Measurements from ENCODE around the gene PNLIPRP1. TPM values are rescaled to one million over a fixed set of nuclear protein-coding genes. Genes with fewer than 3 reads are reported as not detected.

The PNLIPRP1 gene
- total and polyA plus RNA-seq, 2 experiments from 2014 or later: 0.21 TPM; not detected in 1

DNA sequence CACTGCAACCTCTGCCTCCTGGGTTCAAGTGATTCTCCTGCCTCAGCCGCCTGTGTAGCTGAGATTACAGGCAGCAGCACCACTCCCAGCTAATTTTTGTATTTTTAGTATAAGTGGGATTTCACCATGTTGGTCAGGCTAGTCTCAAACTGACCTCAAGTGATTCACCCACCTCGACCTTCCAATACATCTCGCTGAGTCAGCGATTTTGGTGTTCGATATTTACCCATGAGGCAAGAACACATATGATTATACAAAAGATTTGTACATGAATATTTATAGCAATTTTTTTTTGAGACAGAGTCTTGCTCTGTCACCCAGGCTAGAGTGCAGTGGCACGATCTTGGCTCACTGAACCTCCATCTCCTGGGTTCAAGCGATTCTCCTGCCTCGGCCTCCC lies 25.2 kb upstream of the PNLIPRP1 start:
- DNase-seq (ENCODE audit: low spot score): no peak
- no peaks in the 10 kb centered on the region; the same call in 1 of the 2 replicates for H3K9me2 ChIP-seq (ENCODE audit: insufficient read depth)
- H2AFZ ChIP-seq: no peak overlapping the region
- H3K4me3 ChIP-seq: no peak overlapping the region
- Mint-ChIP-seq H3K27ac (no peak overlapping the region), H3K36me3 (ENCODE audit: low read depth) (no peaks in the 10 kb centered on the region), H3K27me3 (ENCODE audit: insufficient read depth, low read depth, poor library complexity) (peaks cover 1% of the 10 kb centered on the region), H3K4me3 (no peak overlapping the region), H3K9me3 (no peaks in the 10 kb centered on the region), H3K4me1 (no peaks in the 10 kb centered on the region; the same call in 2 of the 3 replicates)
- no peaks in the 10 kb centered on the region for H3K36me3 ChIP-seq (ENCODE audit: insufficient read depth)
- TF ChIP-seq, protein P1, sequence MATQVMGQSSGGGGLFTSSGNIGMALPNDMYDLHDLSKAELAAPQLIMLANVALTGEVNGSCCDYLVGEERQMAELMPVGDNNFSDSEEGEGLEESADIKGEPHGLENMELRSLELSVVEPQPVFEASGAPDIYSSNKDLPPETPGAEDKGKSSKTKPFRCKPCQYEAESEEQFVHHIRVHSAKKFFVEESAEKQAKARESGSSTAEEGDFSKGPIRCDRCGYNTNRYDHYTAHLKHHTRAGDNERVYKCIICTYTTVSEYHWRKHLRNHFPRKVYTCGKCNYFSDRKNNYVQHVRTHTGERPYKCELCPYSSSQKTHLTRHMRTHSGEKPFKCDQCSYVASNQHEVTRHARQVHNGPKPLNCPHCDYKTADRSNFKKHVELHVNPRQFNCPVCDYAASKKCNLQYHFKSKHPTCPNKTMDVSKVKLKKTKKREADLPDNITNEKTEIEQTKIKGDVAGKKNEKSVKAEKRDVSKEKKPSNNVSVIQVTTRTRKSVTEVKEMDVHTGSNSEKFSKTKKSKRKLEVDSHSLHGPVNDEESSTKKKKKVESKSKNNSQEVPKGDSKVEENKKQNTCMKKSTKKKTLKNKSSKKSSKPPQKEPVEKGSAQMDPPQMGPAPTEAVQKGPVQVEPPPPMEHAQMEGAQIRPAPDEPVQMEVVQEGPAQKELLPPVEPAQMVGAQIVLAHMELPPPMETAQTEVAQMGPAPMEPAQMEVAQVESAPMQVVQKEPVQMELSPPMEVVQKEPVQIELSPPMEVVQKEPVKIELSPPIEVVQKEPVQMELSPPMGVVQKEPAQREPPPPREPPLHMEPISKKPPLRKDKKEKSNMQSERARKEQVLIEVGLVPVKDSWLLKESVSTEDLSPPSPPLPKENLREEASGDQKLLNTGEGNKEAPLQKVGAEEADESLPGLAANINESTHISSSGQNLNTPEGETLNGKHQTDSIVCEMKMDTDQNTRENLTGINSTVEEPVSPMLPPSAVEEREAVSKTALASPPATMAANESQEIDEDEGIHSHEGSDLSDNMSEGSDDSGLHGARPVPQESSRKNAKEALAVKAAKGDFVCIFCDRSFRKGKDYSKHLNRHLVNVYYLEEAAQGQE (IDR thresholded peaks at IDR 0.05; ENCODE audit: unreplicated experiment): no peak
- TF ChIP-seq, protein P2, sequence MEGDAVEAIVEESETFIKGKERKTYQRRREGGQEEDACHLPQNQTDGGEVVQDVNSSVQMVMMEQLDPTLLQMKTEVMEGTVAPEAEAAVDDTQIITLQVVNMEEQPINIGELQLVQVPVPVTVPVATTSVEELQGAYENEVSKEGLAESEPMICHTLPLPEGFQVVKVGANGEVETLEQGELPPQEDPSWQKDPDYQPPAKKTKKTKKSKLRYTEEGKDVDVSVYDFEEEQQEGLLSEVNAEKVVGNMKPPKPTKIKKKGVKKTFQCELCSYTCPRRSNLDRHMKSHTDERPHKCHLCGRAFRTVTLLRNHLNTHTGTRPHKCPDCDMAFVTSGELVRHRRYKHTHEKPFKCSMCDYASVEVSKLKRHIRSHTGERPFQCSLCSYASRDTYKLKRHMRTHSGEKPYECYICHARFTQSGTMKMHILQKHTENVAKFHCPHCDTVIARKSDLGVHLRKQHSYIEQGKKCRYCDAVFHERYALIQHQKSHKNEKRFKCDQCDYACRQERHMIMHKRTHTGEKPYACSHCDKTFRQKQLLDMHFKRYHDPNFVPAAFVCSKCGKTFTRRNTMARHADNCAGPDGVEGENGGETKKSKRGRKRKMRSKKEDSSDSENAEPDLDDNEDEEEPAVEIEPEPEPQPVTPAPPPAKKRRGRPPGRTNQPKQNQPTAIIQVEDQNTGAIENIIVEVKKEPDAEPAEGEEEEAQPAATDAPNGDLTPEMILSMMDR (conservative IDR thresholded peaks at IDR 0.05; ENCODE audit: low read depth in 2 of 2): no peak
- TF ChIP-seq ZNF331 (CRISPR knock-in tag; IDR thresholded peaks at IDR 0.05; ENCODE audit: low read depth) (no peak), STAT1 (IDR thresholded peaks at IDR 0.05; ENCODE audit: unreplicated experiment) (no peak), JUNB (IDR thresholded peaks at IDR 0.05; ENCODE audit: unreplicated experiment) (no peak), EZH2phosphoT487 (IDR thresholded peaks at IDR 0.05; ENCODE audit: unreplicated experiment) (no peak), ZNF114 (CRISPR knock-in tag; IDR thresholded peaks at IDR 0.05) (no peak), CREB1 (CRISPR knock-in tag; IDR thresholded peaks at IDR 0.05; ENCODE audit: low read depth) (no peak), POLR2AphosphoS5 (IDR thresholded peaks at IDR 0.05; ENCODE audit: low read depth) (no peak), NANOG (IDR thresholded peaks at IDR 0.05; ENCODE audit: borderline replicate concordance) (no peak), EZH2 (IDR thresholded peaks at IDR 0.05; ENCODE audit: low read depth, unreplicated experiment) (no peak)
- TF ChIP-seq, protein P3, sequence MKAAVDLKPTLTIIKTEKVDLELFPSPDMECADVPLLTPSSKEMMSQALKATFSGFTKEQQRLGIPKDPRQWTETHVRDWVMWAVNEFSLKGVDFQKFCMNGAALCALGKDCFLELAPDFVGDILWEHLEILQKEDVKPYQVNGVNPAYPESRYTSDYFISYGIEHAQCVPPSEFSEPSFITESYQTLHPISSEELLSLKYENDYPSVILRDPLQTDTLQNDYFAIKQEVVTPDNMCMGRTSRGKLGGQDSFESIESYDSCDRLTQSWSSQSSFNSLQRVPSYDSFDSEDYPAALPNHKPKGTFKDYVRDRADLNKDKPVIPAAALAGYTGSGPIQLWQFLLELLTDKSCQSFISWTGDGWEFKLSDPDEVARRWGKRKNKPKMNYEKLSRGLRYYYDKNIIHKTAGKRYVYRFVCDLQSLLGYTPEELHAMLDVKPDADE (IDR thresholded peaks at IDR 0.05): no peak
- TF ChIP-seq, protein P4, sequence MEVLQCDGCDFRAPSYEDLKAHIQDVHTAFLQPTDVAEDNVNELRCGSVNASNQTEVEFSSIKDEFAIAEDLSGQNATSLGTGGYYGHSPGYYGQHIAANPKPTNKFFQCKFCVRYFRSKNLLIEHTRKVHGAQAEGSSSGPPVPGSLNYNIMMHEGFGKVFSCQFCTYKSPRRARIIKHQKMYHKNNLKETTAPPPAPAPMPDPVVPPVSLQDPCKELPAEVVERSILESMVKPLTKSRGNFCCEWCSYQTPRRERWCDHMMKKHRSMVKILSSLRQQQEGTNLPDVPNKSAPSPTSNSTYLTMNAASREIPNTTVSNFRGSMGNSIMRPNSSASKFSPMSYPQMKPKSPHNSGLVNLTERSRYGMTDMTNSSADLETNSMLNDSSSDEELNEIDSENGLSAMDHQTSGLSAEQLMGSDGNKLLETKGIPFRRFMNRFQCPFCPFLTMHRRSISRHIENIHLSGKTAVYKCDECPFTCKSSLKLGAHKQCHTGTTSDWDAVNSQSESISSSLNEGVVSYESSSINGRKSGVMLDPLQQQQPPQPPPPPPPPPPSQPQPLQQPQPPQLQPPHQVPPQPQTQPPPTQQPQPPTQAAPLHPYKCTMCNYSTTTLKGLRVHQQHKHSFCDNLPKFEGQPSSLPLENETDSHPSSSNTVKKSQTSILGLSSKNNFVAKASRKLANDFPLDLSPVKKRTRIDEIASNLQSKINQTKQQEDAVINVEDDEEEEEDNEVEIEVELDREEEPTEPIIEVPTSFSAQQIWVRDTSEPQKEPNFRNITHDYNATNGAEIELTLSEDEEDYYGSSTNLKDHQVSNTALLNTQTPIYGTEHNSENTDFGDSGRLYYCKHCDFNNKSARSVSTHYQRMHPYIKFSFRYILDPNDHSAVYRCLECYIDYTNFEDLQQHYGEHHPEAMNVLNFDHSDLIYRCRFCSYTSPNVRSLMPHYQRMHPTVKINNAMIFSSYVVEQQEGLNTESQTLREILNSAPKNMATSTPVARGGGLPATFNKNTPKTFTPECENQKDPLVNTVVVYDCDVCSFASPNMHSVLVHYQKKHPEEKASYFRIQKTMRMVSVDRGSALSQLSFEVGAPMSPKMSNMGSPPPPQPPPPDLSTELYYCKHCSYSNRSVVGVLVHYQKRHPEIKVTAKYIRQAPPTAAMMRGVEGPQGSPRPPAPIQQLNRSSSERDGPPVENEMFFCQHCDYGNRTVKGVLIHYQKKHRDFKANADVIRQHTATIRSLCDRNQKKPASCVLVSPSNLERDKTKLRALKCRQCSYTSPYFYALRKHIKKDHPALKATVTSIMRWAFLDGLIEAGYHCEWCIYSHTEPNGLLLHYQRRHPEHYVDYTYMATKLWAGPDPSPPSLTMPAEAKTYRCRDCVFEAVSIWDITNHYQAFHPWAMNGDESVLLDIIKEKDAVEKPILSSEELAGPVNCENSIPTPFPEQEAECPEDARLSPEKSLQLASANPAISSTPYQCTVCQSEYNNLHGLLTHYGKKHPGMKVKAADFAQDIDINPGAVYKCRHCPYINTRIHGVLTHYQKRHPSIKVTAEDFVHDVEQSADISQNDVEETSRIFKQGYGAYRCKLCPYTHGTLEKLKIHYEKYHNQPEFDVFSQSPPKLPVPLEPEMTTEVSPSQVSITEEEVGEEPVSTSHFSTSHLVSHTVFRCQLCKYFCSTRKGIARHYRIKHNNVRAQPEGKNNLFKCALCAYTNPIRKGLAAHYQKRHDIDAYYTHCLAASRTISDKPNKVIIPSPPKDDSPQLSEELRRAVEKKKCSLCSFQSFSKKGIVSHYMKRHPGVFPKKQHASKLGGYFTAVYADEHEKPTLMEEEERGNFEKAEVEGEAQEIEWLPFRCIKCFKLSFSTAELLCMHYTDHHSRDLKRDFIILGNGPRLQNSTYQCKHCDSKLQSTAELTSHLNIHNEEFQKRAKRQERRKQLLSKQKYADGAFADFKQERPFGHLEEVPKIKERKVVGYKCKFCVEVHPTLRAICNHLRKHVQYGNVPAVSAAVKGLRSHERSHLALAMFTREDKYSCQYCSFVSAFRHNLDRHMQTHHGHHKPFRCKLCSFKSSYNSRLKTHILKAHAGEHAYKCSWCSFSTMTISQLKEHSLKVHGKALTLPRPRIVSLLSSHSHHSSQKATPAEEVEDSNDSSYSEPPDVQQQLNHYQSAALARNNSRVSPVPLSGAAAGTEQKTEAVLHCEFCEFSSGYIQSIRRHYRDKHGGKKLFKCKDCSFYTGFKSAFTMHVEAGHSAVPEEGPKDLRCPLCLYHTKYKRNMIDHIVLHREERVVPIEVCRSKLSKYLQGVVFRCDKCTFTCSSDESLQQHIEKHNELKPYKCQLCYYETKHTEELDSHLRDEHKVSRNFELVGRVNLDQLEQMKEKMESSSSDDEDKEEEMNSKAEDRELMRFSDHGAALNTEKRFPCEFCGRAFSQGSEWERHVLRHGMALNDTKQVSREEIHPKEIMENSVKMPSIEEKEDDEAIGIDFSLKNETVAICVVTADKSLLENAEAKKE (CRISPR knock-in tag; IDR thresholded peaks at IDR 0.05): no peak
- H4K20me1 ChIP-seq (replicated peaks; ENCODE audit: insufficient read depth): no peaks in the 10 kb centered on the region
- H3K27me3 ChIP-seq (ENCODE audit: insufficient read depth): no peaks in the 10 kb centered on the region
- H3K4me1 ChIP-seq (ENCODE audit: insufficient read depth): no peaks in the 10 kb centered on the region
- no peak overlapping the region for H3K4me2 ChIP-seq
- no peaks in the 10 kb centered on the region for H3F3A ChIP-seq (replicated peaks; ENCODE audit: low read depth)
- H3K27ac ChIP-seq (ENCODE audit: low read depth): no peak overlapping the region
- H3K79me2 ChIP-seq (replicated peaks; ENCODE audit: insufficient read depth): no peaks in the 10 kb centered on the region
- ATAC-seq: no peak

Data from GM23338 (cell line).